CMK (cell line): ENCODE measurements around the gene AJUBA.
"Not testable (repeated sequence)": the region's sequence is repeated elsewhere in the genome, so short reads cannot be mapped to it uniquely, and the experiment has no call there.

ENCODE experiments used
- DNase-seq: peaks from one replicate; pipeline ENCODE4 v3.0.0-alpha.2; 2010; ENCODE audit warnings: low read depth

AJUBA gene

DNA sequence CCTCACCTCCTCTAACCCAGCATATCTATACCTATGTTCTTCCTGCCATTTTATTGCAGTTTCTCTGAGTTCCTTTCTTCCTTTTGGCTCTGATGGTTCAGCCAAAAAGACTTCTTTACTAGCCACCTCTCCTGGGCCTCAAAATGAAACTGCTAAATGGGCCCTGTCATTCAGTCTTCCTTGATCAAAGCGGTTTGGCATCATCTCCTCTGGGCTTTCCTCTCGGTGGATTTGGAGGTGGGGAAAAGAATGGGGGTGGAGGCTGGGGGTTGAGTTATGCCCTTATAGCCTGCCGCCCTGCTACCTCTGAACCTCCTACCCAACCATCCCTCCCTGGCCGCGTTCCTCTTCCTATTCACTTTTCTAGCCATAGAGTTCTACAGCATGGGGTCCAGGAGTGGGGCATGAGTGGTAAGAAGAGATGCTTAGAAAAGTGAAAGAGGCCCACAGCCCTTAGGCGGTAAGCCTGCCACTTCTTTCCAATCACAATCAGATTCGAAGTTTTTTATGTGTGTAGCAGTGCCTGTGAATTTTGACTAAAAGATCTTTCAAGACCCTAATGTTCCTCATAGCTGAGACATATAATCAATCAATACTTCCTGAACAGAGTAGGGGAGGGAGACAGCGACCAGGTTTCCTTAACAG is 2.5 kb downstream of the AJUBA start:
- DNase-seq, result no peak

DNA sequence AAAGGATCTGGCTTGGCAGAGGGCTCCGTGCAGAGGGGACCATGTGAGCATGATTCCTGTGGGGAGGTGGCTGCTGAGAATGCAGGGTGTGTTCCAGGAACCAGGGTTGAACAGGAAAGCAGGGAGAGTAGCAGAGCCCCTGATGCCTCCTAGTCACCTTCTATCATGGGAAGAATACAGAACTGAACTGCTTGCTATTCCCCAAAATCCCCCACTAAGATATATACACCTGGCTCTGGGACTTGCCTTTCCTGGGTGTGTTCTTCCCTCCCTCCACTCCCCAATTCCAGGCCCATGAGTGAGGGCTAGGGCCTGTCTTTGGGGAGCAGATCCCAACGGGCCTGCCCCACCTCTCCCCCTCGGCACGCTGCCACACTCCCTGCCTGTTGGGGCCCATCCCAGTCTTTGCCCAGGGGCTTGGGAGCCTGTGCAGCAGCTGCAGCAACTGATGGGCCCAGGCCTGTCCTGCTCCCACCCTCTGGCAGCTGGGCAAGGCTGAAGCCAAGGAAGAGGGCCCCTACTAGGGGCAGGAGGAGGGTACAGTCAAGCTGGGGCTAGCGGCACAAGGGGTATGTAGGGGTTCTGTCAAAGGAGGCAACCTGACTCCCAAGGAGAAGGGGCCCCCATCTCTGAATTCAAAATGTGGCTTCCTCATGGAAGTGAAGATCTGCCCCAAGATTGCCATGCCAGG is 3.2 kb downstream of the AJUBA start:
- no peak for DNase-seq

DNA sequence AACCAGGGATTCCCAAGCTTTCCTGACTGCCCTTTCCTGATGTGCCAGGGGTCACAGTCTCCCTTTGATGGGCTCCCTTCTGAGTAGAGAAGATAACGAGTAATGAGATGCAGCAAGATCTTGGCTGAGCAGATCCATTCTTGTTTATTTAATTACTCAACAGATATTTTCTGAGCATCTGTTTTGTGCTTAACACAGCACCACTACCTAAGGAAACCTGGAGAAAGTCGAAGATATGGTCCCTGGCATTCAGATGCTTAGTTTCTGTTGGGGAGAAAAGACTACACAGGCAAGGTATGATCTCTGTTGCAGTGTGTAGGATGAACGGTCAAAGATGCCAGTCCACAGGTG is 3.9 kb downstream of the AJUBA start:
- no peak for DNase-seq

DNA sequence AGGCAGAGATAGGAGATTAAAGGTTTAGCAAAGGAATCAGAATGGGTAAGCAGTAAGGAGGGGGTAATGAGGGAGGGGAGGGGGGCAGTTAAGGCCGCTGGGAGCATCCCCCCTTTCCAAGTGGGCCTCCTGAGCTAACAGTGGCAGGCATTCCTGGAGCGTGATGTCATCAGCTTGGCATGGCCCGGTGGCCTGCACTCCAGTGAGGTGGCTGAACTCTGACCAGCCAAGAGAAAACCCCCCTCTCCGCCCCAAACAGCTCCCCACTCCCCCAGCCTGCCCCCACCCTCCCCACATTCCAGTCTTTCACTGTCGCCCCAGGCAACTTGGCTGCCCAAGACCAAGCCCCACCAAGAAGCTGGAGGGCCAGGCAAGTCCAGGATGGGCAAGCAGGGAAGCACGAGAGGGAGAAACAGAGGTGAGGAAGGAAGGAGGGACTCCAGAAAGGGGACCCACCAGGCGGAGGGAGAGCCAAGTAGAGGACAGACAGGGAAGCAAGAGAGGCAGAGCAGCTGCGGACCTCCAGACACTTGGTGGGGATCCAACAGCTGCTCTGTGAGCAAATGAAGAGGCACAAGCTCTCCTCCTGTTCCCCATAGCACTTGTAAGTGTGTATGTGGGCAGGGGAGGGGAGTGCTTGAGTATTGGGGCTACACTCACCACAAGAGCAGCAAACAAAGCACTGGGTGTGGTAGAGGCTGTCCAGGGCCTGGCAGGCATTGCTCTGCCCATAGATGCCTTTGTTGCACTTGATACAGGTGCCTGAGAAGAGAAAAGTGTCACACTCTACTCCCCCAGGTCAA is 4.5 kb downstream of the AJUBA start:
- DNase-seq, result no peak

DNA sequence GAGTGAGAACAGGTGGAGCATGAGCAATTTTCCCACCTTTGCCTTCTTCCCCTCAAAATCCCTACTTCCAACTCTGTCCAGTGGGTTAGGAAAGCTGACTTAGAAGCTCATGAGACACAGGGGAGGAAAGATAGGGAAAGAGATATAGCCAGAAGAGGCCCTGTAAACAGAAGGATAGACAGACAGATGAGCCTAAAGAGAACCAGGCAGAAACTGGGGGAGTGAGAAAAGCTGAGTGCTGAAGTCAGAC is 5.0 kb downstream of the AJUBA start:
- no peak for DNase-seq

DNA sequence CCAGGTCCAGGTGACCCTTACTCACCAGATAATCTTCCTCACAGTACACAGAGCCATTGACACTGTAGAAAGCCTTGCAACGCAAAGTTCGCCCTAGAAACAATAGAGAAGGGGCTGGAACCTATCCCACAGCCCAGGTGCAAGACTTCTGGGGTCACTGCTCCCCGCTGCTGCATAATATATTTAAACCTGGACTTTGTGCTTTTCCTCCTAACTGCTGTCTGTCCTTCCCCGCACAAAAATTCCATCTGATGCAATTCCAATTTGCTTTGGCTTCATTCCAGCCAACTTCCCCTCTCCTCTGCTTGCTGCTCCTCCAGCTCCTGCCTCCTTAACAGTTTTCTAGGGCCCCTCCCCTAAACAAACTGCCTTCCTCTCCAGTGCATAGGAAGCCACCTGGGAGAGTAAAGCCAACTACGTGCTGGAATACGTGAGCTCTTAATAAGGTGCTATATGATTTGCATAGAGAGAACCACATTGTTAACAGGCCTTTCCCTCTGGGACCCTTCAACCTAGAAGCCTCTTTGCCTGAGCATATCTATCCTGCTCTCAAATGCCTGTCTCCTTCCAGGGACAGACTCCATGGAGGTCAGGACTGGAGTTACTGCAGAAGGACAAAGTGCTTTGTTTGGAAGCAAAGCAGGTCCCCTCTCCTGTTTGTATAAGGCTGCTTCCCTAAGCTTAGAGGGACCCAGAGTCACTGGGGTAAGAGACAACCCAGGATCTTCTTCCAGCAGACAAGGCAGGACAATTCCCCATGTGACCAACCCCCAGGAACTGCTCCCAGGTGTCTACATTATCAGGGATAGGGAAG is 5.5 kb downstream of the AJUBA start:
- no peak for DNase-seq

DNA sequence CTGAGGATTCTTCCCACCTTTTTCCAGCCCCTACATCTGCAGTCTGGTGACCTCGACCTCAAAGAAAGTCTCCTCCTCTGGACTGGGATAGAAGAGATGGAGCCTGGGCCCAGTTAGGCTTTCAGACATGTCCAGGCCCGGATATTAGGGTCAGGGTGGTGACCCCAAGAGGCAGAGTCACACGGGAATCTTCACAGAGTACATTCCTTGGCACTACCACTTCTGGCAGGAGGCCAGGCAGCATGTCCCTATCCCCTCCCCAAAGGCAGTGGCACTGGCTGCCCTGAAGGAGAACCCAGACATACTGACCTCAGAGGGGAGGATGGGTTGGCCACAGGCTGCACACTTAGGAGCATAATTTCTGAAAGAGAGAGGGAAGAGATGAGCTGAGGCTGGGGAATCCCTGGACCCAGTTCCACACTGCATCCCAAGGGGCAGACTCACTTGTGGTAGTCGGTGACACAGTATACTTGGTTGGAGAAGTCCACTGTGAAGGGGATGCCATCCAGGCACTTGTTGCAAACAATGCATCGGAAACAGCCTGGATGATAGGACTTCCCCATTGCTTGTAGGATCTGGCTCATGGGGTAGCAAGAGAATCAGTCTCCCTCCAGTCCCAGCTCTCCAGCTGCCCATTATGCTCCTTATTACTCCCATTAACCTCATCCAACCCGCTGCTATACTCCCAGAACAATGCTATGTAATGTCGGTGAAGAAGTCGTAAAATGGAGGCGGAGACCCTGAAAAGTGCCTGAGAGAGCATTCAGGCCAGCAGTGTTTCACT is 7.6 kb downstream of the AJUBA start:
- DNase-seq, result no peak

DNA sequence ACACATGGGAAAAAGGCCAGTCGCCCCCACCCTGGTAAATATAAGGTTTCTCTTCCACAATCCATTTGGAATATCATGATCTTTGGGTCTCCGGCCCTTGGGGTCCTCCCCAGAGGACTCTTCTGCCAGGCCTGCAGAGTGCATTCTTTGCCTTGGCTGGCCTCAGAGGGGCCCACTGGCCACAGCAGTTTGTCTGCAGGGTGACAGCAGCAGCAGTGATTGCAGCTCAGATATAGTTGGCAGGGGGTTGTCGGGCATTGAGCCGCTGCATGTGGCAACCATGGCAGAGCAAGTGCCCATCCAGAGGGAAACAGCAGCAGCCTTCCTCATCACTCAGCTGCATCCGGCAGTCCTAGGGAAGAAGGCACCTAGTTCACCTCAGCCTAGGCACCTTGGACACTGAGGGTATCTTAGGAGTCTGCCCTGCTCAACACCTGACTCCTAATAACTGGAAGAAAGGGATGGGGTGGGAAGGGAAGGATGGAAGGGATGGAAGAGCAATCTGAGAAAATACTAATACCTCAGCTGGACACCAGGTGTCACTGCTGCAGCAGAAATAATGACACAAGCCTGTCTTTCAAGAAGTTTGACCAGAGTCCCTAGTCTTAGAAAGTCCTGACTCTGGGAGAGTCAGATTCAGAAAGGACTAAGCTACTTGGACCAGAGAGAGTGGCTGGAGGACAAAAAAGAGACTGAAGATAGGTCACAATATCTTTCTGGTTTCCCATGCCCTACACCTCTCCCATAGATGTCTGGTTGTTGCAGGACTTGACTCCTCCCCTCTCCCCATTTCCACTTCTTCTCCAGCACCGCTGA is 8.9 kb downstream of the AJUBA start:
- no peak for DNase-seq

DNA sequence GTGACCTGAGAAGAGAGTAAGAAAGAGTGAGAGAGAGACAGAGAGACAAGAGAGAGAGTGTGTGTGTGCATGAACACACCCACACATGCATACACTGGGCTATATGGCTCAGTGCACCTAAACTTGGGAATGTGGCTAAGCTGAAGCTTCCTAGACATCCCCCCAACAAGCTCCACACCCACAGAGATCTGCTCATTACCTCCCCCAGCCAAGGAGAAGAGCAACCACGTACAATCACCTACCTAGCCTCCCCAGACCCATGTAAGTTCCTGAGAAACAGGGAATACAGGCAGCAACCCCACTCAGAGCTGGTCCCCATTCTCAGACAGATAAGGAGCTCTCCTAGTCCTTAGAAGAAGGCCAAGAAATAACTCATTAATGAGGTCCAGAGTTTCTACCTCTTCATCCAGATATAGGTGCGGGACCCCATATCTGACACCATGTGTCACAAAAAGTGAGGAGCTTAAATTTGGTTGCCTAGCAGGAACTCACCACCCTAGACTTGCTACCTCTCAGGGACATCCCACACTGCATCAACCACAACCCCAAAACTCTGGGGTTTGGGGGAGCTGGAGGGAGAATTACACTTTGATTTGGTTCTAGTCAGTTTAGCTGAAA is 9.9 kb downstream of the AJUBA start:
- no peak for DNase-seq

DNA sequence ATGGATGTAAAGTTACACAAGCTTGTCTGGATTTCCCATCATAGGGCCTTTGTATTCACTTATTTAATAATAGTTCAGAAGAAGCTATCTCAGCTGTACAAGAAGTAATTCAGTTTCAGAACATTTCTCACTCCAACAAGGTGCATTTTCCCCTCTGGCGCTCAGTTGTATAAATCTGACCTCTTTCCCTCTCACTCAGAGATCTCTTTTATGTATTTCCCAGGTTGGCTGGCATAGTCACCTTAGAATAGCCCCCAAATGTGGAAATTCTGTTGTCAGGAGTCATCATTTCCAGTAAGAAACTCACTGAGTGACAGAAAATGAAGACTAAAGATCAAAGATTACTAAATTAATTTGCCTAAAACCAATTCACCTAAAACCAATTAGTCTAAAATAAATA is 11.2 kb downstream of the AJUBA start:
- no peak for DNase-seq

DNA sequence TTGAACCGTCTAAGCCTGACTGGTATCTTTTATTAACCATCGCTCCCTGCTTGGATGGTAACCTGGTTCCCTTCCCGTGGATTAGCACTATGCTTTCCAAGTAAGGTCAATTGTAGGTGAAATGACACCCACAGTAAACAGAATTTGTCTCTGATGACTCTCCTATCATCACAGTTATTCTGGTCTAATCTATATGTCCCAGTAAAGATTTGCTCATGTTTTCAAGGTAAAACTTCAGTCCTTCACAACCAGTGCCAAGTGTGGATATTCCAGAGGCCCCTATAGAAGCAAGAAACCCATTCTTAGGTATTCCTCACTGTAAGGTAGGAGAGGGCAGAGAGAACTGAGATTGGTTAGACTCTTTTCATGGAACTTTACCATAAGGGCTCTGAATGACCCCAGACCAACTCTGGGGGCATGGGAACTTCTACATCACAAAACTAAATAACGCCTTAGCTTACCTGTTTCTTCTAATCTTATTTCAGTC is 15.5 kb downstream of the AJUBA start:
- no peak for DNase-seq

DNA sequence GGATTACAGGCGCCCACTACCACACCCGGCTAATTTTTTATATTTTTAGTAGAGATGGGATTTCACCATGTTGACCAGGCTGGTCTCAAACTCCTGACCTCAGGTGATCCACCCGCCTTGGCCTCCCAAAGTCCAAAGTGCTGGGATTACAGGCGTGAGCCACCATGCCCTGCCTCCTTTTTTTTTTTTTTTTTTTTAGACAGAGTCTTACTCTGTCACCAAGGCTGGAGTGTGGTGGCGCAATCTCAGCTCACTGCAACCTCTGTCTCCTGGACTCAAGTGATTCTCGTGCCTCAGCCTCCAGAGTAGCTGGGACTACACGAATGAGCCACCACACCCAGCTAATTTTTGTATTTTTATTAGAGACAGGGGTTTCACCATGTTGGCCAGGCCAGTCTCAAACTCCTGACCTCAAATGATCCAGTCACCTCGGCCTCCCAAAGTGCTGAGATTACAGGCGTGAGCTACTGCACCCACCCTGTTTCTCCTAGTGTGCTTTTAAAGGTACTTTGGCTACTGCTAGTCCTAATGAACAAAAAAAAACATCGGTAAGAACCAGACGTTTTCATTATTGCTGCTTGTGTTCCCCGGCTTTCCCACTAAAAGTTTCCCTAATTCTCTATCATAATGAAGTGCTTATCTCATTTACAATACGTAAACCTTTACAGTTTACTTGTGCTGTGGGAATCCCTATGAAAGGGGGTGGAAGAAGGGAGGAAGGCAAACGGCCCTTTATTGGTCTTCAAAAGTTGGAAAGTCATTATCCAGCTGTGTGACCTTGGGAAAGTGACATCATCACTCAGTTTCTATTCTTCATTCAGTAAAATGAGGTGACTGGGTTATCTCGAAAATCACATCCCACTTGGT is 16.2 kb downstream of the AJUBA start:
- DNase-seq, result not testable (repeated sequence)

DNA sequence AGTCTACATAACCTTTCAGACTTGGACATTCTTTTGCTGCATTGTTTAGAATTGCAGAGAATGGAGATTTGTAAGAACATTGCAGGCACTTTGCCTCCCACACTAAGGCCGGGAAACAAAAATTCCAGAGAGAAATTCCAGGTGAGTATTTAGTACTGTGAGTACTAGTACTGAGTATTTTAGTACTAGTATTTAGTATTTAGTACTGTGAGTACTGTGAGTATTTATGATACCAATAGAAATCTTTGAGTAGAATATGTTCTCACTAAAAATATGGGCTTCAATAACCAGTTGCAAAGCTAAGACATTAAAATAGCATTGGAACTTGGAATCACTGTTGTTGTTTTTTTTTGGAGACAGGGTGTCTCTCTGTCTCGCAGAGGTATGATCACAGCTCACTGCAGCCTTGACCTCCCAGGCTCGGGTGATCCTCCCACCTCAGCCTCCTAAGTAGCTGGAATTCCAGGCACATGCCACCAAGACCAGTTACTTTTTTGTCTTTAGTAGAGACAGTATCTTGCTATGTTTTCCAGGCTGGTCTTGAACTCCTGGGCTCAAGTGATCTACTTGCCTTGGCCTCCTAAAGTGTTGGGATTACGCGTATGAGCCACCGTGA is 20.2 kb downstream of the AJUBA start:
- DNase-seq, result no peak

DNA sequence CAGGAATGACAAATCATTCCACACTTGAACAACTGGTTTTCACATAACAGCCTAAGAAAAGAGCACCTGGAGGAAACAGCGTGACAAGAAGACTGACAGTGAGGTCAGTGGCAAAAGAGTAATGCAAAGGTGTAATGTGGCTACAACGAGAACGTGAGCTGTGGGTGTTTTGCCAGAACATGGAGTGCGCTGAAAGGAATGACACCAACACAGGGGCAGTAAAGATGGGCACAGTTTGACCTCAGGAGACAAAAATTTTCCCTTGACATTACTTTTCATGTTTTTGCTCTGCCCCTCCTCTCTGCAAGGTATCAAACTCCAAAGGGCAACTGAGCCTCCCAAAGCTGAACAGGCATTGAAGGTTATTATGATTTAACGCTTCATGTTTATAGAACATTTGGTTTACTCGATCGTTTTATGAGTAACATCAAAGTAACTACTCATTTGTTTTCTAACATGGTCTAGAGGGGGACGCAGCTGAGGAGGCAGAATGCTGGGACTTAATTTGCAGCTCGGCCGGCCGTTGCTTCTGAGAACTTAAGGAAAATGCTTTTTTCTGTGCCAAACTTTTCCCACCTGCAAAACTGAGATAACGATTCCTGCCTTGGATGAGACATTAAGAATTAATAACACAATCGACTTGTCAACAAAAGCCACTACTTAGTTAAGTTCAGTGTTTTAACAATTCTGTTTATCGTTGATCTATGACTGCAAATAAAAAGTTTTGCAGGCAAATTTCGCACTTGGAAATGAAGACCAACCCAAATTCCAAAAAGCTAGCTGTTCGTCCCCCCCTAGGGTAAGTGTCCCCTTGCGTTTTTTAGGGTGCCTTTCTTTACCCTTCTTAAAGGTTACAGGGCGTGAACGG is 26.4 kb downstream of the AJUBA start:
- no peak for DNase-seq

DNA sequence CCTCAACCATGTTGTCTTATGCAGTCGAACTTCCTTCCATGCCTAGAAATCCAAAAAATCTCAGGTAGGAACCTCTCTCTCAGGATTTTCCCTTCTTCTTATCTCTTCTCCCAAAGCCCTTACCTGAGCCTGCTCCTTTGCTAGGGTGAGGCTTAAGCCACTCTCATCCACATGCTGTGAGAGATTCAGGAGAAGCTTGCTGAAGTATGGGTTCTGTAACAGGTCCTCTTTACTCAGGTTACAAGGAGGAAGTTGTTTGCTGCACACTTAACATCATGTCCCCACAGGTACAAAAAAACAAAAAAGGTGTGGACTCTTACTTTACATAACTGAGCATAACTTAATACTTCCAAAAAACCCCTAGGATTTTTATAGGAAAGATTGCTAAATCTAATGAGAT is 29.9 kb downstream of the AJUBA start:
- no peak for DNase-seq

DNA sequence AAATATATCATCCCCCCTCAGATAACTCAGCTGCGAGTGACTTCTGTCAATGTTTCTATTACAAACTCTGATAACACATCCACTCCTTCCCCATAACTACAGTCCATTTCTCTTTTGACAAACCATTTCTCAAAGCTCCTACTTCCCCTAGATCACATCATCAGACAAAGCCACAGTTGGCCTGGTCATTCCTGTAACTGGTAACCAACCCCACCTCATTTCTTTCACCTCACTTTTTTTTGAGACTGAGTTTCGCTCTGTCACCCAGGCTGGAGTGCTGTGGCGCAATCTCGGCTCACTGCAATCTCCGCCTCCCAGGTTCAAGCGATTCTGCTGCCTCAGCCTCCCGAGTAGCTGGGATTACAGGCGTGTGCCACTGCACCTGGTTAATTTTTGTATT is 30.6 kb downstream of the AJUBA start:
- DNase-seq, result not testable (repeated sequence)

DNA sequence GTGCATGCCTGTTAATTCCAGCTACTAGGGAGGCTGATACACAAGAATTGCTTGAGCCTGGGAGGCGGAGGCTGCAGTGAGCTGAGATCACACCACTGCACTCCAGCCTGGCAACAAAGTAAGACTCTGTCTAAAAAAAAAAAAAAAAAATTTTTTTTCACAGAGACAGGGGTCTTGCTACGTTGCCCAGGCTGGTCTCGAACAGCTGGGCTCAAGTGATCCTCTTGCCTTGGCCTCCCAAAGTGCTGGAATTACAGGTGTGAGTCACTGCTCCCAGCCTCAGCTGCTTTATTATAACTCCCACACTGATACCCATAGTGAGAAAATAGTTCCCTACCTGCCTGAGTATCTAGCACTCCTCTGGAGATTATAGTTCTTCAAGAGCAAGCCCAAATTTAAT is 36.7 kb downstream of the AJUBA start:
- no peak for DNase-seq

DNA sequence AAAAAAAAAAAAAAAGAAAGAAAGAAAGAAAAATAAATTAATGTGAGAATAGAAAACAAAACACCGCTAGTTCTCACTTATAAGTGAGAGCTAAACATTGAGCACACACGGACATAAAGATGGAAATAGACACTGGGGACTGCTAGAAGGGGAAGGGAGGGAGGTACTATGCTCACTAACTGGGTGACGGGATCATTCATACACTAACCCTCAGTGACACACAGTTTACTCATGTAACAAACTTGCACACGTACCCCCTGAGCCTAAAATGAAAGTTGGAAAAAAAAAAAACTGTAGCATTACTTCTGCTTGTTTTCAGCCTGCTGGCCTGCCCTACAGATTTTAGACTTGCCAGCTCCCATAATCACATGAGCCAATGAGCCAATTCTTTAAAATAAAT is 42.7 kb downstream of the AJUBA start:
- no peak for DNase-seq
